Osteoblast (primary cell): ENCODE data around the gene NCAN. TPM values are rescaled to one million over a fixed set of nuclear protein-coding genes. Genes with fewer than 3 reads are reported as not detected.
A peak's percentile ranks its signal among the peaks of the same experiment; 100 is the strongest.

Experiments
- DNase-seq: peaks from one replicate; pipeline ENCODE4 v3.0.0; 2011; ENCODE audit warnings: low spot score, mixed read lengths; ENCODE audit not compliant: insufficient read length; ENCODE audit errors: missing footprints
- H2AFZ ChIP-seq: 2 replicates; pipeline ENCODE4 v1.6.0; 2011; ENCODE audit warnings: mild to moderate bottlenecking, low read length
- H3K27ac ChIP-seq: 2 replicates; pipeline ENCODE4 v1.5.1; 2011; ENCODE audit warnings: mild to moderate bottlenecking, low read depth, low read length, moderate library complexity
- H3K27me3 ChIP-seq: 2 replicates; pipeline ENCODE4 v1.6.0; 2012; ENCODE audit warnings: mild to moderate bottlenecking, control low read depth, inconsistent platforms, low read length, moderate library complexity; ENCODE audit not compliant: insufficient read depth
- H3K36me3 ChIP-seq: 2 replicates; pipeline ENCODE4 v1.5.1; 2011; ENCODE audit warnings: mild to moderate bottlenecking, low read length, control low read depth, moderate library complexity; ENCODE audit not compliant: insufficient read depth
- H3K4me1 ChIP-seq: 2 replicates; pipeline ENCODE4 v1.5.1; 2011; ENCODE audit warnings: mild to moderate bottlenecking, low read length, control low read depth, moderate library complexity; ENCODE audit not compliant: insufficient read depth
- H3K4me2 ChIP-seq: 2 replicates; pipeline ENCODE4 v1.6.0; 2011; ENCODE audit warnings: mild to moderate bottlenecking, low read length; ENCODE audit not compliant: insufficient read depth
- H3K4me3 ChIP-seq: fragments of 200-600 bp; sonication (generic); 3 replicates; pipeline ENCODE4 v1.5.1; 2012; ENCODE audit warnings: mild to moderate bottlenecking, low read length, inconsistent platforms; ENCODE audit not compliant: insufficient read depth
- H3K79me2 ChIP-seq: 2 replicates; pipeline ENCODE4 v1.6.0; 2012; ENCODE audit warnings: mild to moderate bottlenecking, low read length, control low read depth, inconsistent platforms; ENCODE audit not compliant: insufficient read depth
- H3K9me3 ChIP-seq: 2 replicates; pipeline ENCODE4 v1.5.1; 2011; ENCODE audit warnings: low read depth, low read length, control low read depth
- H4K20me1 ChIP-seq: 2 replicates; pipeline ENCODE4 v1.6.0; 2012; ENCODE audit warnings: mild to moderate bottlenecking, low read length, control low read depth; ENCODE audit not compliant: insufficient read depth
- total RNA-seq: library from RNA; depleted of rRNA; stranded (reverse); fragments of >200 nt; gene quantifications from 2 replicates; pipeline ENCODE4 v1.2.3, GENCODE V29; 2012
- TF ChIP-seq, protein P1 (sequence below): IDR thresholded peaks from 2 replicates; pipeline ENCODE4 v1.5.1; 2011; ENCODE audit warnings: mild to moderate bottlenecking, low read depth, low read length, moderate library complexity; ENCODE audit errors: extremely low read depth

The NCAN gene
- total RNA-seq, 1 donor: not detected

DNA sequence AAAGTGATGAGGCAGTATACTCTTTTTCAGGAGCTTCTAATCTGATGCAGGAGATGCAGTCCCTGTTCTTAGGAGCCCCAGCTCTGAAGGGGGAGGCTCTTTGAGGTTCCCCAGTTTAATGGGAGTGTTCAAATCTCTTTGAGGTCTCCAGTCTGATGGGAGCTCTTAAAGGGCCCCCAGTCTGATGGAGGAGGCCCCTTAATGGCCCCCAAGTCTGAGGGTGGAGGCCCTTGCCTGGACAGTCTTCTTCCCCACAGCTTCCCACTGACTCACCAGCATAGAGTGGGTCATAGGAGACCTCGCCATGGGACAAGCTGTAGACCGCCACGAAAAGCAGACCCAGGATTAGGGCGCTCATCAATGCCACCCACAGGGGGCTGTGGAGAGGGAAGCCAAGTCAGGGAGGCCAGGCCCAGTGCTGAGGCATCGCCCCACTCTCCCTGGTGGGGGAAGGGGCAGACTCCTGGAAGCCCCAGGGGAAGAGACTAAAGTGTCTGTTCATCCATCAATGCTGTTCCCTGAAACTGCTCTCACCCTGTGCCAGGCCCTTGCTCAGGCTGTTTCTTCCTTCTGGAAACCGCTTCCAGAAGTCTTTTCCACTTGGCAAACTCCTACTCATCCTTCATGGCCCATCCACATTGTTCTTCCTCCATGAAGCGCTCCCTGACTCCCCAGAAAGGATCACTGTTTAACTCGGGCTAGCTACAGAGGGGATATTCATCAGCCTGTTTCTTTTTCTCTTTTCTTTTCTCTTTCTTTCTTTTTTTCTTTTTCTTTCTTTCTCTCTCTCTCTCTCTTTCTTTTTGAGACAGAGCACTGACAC is 59.2 kb downstream of the NCAN start:
- Histone ChIP-seq H3K4me3 (no peak overlapping the region), H3K27ac (no peak overlapping the region), H3K36me3 (no peaks in the 10 kb centered on the region), H2AFZ (no peak overlapping the region), H3K4me1 (no peaks in the 10 kb centered on the region), H3K4me2 (no peak overlapping the region), H3K79me2 (no peaks in the 10 kb centered on the region), H4K20me1 (no peaks in the 10 kb centered on the region), H3K9me3 (no peaks in the 10 kb centered on the region), H3K27me3 (peaks cover 4% of the 10 kb centered on the region)
- TF ChIP-seq, protein P1, sequence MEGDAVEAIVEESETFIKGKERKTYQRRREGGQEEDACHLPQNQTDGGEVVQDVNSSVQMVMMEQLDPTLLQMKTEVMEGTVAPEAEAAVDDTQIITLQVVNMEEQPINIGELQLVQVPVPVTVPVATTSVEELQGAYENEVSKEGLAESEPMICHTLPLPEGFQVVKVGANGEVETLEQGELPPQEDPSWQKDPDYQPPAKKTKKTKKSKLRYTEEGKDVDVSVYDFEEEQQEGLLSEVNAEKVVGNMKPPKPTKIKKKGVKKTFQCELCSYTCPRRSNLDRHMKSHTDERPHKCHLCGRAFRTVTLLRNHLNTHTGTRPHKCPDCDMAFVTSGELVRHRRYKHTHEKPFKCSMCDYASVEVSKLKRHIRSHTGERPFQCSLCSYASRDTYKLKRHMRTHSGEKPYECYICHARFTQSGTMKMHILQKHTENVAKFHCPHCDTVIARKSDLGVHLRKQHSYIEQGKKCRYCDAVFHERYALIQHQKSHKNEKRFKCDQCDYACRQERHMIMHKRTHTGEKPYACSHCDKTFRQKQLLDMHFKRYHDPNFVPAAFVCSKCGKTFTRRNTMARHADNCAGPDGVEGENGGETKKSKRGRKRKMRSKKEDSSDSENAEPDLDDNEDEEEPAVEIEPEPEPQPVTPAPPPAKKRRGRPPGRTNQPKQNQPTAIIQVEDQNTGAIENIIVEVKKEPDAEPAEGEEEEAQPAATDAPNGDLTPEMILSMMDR: no peak
- DNase-seq: peak; percentile 60

DNA sequence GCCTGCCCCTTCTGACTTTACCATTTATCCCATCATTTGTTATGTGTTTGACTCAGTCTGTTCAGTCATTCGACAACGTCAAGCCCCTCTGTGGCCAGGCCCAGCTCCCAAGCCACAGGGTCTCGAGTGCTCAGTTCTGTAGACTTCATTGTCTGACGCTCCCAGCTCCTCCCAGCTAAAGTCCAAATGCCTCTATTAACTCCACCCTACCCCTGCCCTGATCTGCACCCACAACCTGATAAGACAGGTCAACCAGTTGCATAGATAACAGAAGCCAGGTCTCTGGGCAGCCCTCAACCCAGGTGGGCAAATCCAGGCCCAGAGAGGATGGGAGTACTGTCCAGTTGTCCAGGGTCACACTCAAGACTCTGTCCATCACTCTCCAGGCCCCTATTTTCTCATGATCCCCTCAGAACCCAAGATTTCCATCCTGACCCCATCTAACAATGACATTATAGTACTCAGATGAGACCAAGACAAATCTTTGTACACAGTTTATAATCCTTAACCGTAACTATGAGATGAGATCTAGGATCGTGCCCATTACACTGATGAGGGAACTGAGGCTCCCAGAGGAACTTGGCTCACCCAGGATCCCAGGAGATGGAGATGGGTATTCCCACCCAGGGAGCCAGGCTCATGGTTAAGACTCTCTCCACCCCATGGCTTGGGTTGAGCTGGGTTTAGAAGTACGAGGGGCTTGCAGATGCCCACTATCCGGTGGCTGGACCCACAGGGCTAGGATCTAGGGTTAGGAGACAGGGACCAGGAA is 60.3 kb downstream of the NCAN start:
- Histone ChIP-seq H3K4me2 (peak overlapping the region; percentile 72), H2AFZ (no peak overlapping the region), H3K4me1 (no peaks in the 10 kb centered on the region), H4K20me1 (no peaks in the 10 kb centered on the region), H3K27ac (no peak overlapping the region), H3K4me3 (no peak overlapping the region), H3K27me3 (peaks cover 4% of the 10 kb centered on the region), H3K9me3 (no peaks in the 10 kb centered on the region), H3K79me2 (no peaks in the 10 kb centered on the region), H3K36me3 (no peaks in the 10 kb centered on the region)
- TF ChIP-seq, protein P1: no peak
- peak; percentile 56 for DNase-seq

DNA sequence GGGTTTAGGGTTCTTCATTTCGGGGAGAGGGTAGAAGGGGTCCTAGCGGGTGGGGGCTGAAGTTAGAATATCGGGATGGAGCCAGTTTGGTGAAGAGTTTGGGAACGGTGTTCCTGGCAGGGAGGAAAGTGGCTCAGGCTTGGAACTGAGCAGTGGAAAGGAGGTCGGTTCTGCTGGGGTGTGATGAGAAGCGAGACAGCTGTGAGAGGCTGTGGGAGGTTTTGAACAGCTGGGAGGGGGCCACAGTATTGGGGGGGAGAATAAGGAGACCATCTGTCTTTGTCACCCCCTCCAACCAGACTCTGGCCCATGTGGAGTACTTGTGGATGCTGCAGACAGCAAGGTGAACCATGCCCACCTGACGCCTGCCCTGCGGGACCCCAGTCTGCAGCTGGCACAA is 62.4 kb downstream of the NCAN start:
- DNase-seq: peak; percentile 71
- H3K27ac ChIP-seq: no peak overlapping the region
- H3K36me3 ChIP-seq: peaks cover 19% of the 10 kb centered on the region
- H3K9me3 ChIP-seq: no peaks in the 10 kb centered on the region
- no peaks in the 10 kb centered on the region for H3K4me1 ChIP-seq
- no peak overlapping the region for H3K4me3 ChIP-seq
- TF ChIP-seq, protein P1: no peak
- H3K79me2 ChIP-seq: no peaks in the 10 kb centered on the region
- H3K4me2 ChIP-seq: no peak overlapping the region
- H3K27me3 ChIP-seq: peaks cover 4% of the 10 kb centered on the region
- no peak overlapping the region for H2AFZ ChIP-seq
- no peaks in the 10 kb centered on the region for H4K20me1 ChIP-seq
